ENCODE results near the gene ATP5F1A.
A peak's percentile ranks its signal among the peaks of the same experiment; 100 is the strongest.
"Not testable (repeated sequence)": the region's sequence is repeated elsewhere in the genome, so short reads cannot be mapped to it uniquely, and the experiment has no call there.

ATP5F1A gene

DNA sequence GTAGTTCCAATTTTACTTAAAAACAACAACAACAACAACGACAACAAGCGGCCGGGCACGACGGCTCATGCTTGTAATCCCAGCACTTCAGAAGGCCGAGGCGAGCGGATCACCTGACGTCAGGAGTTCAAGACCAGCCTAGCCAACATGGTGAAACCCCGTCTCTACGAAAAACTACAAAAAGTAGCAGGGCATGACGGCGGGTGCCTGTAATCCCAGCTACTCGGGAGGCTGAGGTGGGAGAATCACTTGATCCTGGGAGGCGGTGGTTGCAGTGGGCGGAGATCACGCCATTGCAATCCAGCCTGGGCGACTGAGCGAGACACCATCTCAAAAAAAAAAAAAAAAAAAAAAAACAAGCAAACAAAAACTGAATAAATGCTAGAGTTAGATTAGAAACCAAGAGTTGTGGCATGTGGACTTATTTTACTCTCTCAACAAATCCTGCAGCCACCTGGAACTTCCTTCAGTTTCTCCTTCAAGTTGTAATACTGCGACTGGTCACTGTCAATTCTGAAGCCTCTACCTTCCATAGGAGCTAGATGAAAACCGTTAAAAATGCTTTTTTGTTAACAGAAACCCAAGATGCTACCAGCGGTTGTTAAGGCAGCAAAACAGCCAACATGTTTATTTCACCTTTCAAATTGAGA is 1.3 kb downstream of the ATP5F1A start:
- TF ChIP-seq, protein P1, sequence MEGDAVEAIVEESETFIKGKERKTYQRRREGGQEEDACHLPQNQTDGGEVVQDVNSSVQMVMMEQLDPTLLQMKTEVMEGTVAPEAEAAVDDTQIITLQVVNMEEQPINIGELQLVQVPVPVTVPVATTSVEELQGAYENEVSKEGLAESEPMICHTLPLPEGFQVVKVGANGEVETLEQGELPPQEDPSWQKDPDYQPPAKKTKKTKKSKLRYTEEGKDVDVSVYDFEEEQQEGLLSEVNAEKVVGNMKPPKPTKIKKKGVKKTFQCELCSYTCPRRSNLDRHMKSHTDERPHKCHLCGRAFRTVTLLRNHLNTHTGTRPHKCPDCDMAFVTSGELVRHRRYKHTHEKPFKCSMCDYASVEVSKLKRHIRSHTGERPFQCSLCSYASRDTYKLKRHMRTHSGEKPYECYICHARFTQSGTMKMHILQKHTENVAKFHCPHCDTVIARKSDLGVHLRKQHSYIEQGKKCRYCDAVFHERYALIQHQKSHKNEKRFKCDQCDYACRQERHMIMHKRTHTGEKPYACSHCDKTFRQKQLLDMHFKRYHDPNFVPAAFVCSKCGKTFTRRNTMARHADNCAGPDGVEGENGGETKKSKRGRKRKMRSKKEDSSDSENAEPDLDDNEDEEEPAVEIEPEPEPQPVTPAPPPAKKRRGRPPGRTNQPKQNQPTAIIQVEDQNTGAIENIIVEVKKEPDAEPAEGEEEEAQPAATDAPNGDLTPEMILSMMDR (IDR thresholded peaks at IDR 0.05; ENCODE audit: borderline replicate concordance, insufficient read depth, low read depth, low read length) = no peak

GRCh38 chr18:46095532-46095931 is 2.6 kb downstream of the ATP5F1A start:
- TF ChIP-seq, protein P1 (IDR thresholded peaks at IDR 0.05; ENCODE audit: borderline replicate concordance, insufficient read depth, low read depth, low read length) = no peak
- H3K4me3 ChIP-seq (ENCODE audit: low read depth, low read length) = no peak overlapping the region

More for the DNA sequence above, 1.3 kb downstream of the ATP5F1A start:
- peak overlapping the region; percentile 82 for H3K4me3 ChIP-seq (ENCODE audit: low read depth, low read length)

DNA sequence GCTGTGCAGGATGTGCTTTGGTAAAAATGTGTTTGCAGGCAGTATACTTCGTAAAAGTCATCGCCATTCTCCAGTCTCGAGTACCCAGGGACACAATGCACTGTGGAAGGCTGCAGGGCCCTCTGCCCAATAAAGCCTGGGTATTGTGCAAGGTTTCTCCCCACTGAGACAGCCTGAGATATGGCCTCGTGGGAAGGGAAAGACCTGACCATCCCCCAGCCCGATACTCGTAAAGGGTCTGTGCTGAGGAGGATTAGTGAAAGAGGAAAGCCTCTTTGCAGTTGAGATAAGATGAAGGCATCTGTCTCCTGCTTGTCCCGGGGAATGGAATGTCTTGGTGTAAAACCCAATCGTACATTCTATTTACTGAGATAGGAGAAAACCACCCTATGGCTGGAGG is 9.6 kb downstream of the ATP5F1A start:
- H3K4me3 ChIP-seq (ENCODE audit: low read depth, low read length) = not testable (repeated sequence)

DNA sequence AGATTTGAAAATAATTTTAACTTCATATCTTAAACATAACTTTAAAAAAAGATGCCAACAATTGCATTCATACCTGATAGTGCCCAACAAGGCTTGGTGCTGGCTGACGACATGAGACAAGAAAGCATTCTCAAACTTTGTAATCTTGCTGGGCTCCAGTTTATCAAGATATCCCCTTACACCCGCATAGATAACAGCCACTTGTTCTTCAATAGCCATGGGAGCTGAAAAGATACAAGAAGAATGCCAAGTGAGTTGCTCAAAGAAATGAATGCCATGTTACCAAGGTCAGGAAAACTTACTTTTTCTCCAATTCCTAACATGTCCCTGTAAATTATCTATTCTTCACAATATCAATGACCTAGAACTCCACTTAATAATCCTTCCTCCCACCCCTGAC is 13.7 kb downstream of the ATP5F1A start:
- TF ChIP-seq, protein P1 (IDR thresholded peaks at IDR 0.05; ENCODE audit: borderline replicate concordance, insufficient read depth, low read depth, low read length) = no peak
- no peak overlapping the region for H3K4me3 ChIP-seq (ENCODE audit: low read depth, low read length)

DNA sequence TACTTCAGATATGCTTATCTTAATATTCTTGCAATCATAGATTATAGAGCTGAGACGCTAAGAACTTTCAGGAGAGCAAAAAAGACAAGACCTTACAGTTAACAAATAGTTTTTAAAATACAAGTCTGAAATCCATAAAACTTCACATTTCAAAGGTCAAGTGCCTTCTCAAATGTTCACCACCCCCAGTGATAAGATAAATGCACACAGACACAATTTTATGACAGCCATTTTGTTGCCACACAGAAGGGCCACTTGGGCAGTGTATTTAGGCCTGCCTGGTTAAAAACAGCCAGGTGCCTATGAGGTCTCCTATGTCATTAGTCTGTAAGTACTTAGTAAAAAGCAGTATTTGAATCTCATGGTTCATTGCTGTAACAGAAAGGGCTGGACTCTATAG is 17.9 kb downstream of the ATP5F1A start:
- TF ChIP-seq, protein P1 (IDR thresholded peaks at IDR 0.05; ENCODE audit: borderline replicate concordance, insufficient read depth, low read depth, low read length) = no peak
- no peak overlapping the region for H3K4me3 ChIP-seq (ENCODE audit: low read depth, low read length)

- TF ChIP-seq, protein P1 (IDR thresholded peaks at IDR 0.05; ENCODE audit: borderline replicate concordance, insufficient read depth, low read depth, low read length) = no peak
- no peak overlapping the region for H3K4me3 ChIP-seq (ENCODE audit: low read depth, low read length)
These were observed 18.8 kb downstream of the ATP5F1A start for GRCh38 chr18:46079336-46079735.

DNA sequence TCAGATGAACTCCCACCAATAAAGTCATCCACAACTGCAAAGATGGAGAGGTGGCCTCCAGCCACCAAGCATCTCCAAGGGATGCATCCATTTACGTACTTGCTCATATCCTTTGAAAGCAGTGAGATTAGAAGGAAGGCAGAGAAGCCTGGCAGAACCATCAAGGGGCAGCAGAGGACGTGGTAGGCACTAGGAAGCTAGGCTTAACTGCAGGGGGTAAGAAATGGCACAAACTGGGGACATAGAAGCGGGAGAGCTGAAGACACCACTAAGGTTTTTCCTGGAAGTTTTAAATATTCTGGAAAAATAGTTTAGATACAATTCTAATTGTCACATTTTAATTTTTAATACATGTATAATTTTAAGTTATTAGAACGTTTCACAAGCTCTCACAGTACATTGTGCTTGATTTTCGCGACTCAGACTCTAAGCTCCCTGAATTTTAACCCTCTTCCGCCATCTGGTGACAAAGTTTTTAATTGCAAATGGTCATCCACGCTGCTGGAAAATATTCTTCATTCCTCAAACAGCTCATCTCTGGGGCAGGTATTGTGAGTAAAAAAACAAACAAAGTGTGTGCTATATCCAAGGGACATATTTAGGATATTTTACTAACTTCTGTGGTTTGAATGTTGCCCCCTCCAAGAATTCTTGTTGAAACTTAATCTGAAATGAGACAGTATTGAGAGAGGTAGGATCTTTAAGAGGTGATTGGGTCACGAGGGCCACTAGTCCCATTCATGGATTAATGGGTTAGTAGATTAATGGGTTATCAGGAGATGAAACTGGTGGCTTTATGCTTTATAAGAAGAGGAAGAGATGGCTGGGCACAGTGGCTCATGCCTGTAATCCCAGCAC is 24.4 kb downstream of the ATP5F1A start:
- TF ChIP-seq, protein P1 (IDR thresholded peaks at IDR 0.05; ENCODE audit: borderline replicate concordance, insufficient read depth, low read depth, low read length) = peak; percentile 31; the same call in 1 of the 2 replicates

More for the DNA sequence above, 24.4 kb downstream of the ATP5F1A start:
- H3K4me3 ChIP-seq (ENCODE audit: low read depth, low read length) = no peak overlapping the region
